Adrenal gland (tissue), 5 donors: ENCODE data around the gene OR10H1.
A peak's percentile ranks its signal among the peaks of the same experiment; 100 is the strongest.

Experiments
- CTCF ChIP-seq, 6 experiments: fragments of 450-650 bp in 4 of 6; fragments of 200-600 bp in 2 of 6; sonication (generic) in 1 of 6; IDR thresholded peaks; 1 replicate in 5 of 6; 2 replicates in 1 of 6; pipeline versions ENCODE4 v1.5.1 to v1.8.0; 2016 to 2021; ENCODE audit warnings: antibody characterized with exemption in 6 of 6, mild to moderate bottlenecking in 2 of 6, moderate library complexity in 1 of 6
- POLR2A ChIP-seq, 2 donors: fragments of 450-650 bp; IDR thresholded peaks; one replicate each; pipeline ENCODE4 v1.6.1; 2017; ENCODE audit warnings: antibody characterized with exemption in 2 of 2, mild to moderate bottlenecking in 2 of 2, moderate library complexity in 1 of 2
- donor health status: DM: no; HTN: no; CAD: no.

GRCh38 chr19:15812060-15812722 lies 3.3 kb downstream of the OR10H1 start:
- TF ChIP-seq POLR2A (IDR thresholded peaks at IDR 0.05): no peak
- TF ChIP-seq CTCF (IDR thresholded peaks at IDR 0.05): peak in 2 of 6 experiments; percentile 13 to 24
